Measurements from ENCODE around the gene RAB11FIP4.

DNA sequence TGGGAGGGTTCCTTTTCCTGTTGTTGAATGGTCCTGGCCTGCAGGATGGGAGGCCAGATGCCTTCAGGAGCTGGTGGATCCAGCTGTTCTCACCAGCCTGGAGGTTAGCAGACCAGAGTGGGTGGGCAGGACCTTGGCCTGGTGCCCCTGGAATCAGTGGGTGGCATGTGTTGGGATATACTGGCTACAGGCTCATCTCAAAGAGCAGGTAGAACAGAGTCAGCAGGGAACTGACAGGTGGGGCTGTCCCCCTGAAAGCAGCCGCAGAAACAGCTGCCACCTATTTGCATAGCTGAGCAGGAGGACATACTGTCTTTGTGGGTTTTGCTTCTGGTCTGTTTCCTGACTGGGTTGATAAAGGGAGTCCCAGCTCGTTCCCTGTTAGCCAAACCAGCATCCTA lies 144.1 kb downstream of the RAB11FIP4 start:
- no peak for TF ChIP-seq EZH2 (IDR thresholded peaks at IDR 0.05)
- TF ChIP-seq, protein P1, sequence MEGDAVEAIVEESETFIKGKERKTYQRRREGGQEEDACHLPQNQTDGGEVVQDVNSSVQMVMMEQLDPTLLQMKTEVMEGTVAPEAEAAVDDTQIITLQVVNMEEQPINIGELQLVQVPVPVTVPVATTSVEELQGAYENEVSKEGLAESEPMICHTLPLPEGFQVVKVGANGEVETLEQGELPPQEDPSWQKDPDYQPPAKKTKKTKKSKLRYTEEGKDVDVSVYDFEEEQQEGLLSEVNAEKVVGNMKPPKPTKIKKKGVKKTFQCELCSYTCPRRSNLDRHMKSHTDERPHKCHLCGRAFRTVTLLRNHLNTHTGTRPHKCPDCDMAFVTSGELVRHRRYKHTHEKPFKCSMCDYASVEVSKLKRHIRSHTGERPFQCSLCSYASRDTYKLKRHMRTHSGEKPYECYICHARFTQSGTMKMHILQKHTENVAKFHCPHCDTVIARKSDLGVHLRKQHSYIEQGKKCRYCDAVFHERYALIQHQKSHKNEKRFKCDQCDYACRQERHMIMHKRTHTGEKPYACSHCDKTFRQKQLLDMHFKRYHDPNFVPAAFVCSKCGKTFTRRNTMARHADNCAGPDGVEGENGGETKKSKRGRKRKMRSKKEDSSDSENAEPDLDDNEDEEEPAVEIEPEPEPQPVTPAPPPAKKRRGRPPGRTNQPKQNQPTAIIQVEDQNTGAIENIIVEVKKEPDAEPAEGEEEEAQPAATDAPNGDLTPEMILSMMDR (IDR thresholded peaks at IDR 0.05): no peak
- no peak for TF ChIP-seq EZH2phosphoT487 (IDR thresholded peaks at IDR 0.05)

All from neural progenitor cell (in vitro differentiated cells).